HFF-Myc (cell line): Measurements from ENCODE around the gene C19orf47.
"Not testable (repeated sequence)": the region's sequence is repeated elsewhere in the genome, so short reads cannot be mapped to it uniquely, and the experiment has no call there.

Experiments
- DNase-seq: peaks from one replicate; pipeline ENCODE4 v3.0.0-alpha.2; 2011; ENCODE audit warnings: low read depth; ENCODE audit errors: extremely low read depth
- H3K4me3 ChIP-seq: replicated peaks from 2 replicates; pipeline ENCODE4 v1.5.1; 2011; ENCODE audit warnings: low read depth, mild to moderate bottlenecking, control low read depth, low read length
- CTCF ChIP-seq: IDR thresholded peaks from 2 replicates; pipeline ENCODE4 v1.5.1; 2012; ENCODE audit warnings: mild to moderate bottlenecking, low read depth, low read length, control low read depth; ENCODE audit errors: missing control alignments

C19orf47 gene

GRCh38 chr19:40336601-40336900 is 11.6 kb downstream of the C19orf47 start:
- DNase-seq, result no peak
- no peak overlapping the region for H3K4me3 ChIP-seq

DNA sequence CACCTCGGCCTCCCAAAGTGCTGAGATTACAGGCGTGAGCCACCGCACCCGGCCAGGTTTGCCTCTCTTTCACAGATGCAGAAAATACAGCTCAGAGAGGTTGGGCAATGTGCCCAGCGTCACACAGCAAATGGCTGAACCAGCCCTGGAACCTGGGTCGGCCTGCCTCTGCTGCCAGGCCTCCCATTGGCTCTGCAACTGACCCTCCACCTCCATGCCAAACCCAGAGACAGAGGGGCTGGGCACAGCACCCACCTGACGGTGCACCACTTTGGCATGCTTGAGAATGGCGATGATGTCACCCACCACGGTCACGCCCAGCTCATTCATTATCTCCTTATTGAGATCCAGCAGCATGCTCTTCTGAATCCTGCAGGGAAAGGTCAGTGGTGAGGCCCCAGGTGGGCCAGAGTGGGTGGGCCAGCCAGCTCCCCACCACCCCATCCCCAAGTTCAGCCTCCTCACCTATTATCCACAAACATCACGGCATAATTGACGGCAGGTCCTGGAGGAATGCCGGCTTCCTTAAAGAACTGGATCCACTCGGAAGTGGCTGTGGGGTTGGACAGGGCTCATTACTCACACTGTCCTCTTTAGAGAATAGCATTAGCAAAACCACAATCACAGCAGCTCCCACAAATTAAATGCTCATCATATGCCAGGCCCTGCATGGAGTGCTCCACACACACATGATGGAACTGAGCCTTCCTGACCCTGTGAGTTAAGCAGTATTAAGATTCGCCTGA is 12.2 kb downstream of the C19orf47 start:
- no peak for TF ChIP-seq CTCF
- H3K4me3 ChIP-seq, result no peak overlapping the region
- DNase-seq, result no peak

More at GRCh38 chr19:40336601-40336900, 11.6 kb downstream of the C19orf47 start:
- no peak for TF ChIP-seq CTCF

DNA sequence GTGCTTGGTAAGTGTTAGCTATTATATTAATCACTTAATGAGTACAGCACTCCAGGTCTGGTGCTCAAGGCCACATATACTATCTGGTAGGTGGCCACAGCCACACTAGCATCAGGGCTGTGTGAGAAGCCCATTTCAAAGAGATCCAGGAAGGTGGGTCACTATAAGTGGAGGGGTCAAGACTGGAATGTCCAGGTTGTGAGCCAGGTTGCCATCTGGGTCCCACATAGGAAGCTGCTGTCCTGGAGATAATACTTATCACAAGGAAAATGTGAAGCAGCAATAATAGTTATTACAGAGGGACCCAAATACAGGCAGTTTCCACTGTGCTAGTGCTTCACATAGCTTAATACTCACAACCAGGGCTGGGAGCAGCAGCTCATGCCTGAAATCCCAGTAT is 13.1 kb downstream of the C19orf47 start:
- DNase-seq, result no peak
- H3K4me3 ChIP-seq, result no peak overlapping the region
- no peak for TF ChIP-seq CTCF

GRCh38 chr19:40333083-40333482 is 15.1 kb downstream of the C19orf47 start:
- not testable (repeated sequence) for H3K4me3 ChIP-seq, DNase-seq

DNA sequence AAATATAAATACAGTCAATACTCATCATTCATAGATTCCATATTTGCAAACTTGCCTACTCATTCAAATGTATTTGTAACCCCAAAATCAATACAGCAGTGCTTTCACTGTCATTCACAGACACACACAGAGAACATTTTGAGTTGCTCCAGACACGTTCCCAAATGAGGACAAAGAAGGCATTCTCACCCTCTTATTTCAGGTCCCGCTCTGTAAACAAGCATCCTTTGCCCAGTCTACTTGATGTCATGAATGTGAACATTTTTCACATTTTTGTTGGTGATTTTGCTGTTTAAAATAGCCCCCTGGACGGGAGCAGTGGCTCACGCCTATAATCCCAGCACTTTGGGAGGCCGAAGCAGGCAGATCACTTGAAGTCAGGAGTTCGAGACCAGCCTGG is 15.5 kb downstream of the C19orf47 start:
- DNase-seq, result no peak
- TF ChIP-seq CTCF, result no peak
- no peak overlapping the region for H3K4me3 ChIP-seq

DNA sequence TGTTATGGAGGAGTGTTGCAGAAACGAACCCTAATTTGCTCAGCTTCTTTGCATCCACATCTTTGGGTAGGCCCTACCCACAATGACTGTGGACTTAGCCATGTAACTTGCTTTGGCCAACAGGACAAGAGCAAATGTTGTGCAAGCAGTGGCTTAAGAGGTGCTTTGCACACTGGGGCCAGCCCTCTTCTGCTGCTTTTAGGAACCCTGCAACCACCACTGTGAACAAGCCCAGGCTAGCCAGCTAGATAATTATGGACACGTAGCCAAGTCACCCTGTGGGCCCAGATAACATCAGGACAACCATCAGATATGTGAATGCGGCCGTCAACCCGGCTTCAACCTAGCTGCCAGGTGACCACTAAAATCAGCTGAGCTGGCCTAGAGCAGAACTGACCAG is 17.1 kb downstream of the C19orf47 start:
- no peak for TF ChIP-seq CTCF
- DNase-seq, result no peak
- no peak overlapping the region for H3K4me3 ChIP-seq

DNA sequence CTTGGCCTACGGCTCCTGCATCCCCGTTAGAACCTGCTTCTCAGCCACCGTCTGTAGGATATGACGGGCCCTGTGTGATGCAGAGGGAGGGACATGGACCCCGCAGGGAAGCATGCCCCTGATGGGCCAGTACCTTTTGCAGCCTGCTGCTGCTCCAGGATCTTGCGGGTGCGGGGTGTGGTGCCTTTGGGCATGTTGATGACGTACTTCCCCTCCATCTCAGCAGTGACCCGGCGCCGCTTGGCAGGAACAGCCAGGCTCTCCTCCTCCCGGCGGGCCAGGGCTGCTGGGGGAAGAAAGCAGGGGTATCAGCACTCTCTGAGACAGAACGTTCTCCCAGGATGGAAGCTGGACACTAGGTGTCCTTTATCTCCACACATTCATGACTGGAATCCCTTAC is 22.0 kb downstream of the C19orf47 start:
- no peak overlapping the region for H3K4me3 ChIP-seq
- no peak for DNase-seq
- no peak for TF ChIP-seq CTCF
